Measurements from ENCODE around the gene GLRA2. TPM values are rescaled to one million over a fixed set of nuclear protein-coding genes. Genes with fewer than 3 reads are reported as not detected.
"Not testable (repeated sequence)": the region's sequence is repeated elsewhere in the genome, so short reads cannot be mapped to it uniquely, and the experiment has no call there.

GLRA2 gene
- total and polyA plus RNA-seq, 4 donors, result not detected

DNA sequence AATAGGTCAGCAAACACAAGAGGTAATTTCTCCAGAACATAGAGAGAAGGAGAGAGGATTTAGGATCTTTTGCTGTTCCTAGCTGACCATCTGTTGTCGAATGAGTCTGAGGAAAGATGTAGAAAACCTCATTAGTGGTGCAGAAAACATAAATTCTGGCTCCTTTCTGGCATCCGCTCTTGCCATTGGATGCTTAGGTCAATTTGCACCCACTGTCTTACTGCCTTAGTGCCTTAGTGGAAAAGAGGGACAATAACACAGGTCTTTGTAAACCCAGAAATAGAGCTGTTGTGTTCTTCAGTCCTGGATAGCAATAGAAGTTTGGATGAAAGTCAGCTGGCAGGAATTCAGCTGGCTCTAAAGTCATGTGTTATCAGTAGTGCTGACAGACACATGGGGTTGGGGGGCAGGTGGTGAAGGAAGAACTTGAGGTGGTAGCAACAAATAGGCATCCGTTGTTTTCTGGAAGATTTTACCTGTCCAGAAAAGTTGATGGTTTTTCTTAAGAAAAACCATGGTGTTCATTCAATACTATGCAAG is 78.2 kb downstream of the GLRA2 start:
- no peak for DNase-seq (ENCODE audit: low spot score)
- TF ChIP-seq, protein P1, sequence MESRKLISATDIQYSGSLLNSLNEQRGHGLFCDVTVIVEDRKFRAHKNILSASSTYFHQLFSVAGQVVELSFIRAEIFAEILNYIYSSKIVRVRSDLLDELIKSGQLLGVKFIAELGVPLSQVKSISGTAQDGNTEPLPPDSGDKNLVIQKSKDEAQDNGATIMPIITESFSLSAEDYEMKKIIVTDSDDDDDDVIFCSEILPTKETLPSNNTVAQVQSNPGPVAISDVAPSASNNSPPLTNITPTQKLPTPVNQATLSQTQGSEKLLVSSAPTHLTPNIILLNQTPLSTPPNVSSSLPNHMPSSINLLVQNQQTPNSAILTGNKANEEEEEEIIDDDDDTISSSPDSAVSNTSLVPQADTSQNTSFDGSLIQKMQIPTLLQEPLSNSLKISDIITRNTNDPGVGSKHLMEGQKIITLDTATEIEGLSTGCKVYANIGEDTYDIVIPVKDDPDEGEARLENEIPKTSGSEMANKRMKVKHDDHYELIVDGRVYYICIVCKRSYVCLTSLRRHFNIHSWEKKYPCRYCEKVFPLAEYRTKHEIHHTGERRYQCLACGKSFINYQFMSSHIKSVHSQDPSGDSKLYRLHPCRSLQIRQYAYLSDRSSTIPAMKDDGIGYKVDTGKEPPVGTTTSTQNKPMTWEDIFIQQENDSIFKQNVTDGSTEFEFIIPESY (IDR thresholded peaks at IDR 0.05), result no peak
- no peak for TF ChIP-seq HNF4A (conservative IDR thresholded peaks at IDR 0.05)
- TF ChIP-seq, protein P2, sequence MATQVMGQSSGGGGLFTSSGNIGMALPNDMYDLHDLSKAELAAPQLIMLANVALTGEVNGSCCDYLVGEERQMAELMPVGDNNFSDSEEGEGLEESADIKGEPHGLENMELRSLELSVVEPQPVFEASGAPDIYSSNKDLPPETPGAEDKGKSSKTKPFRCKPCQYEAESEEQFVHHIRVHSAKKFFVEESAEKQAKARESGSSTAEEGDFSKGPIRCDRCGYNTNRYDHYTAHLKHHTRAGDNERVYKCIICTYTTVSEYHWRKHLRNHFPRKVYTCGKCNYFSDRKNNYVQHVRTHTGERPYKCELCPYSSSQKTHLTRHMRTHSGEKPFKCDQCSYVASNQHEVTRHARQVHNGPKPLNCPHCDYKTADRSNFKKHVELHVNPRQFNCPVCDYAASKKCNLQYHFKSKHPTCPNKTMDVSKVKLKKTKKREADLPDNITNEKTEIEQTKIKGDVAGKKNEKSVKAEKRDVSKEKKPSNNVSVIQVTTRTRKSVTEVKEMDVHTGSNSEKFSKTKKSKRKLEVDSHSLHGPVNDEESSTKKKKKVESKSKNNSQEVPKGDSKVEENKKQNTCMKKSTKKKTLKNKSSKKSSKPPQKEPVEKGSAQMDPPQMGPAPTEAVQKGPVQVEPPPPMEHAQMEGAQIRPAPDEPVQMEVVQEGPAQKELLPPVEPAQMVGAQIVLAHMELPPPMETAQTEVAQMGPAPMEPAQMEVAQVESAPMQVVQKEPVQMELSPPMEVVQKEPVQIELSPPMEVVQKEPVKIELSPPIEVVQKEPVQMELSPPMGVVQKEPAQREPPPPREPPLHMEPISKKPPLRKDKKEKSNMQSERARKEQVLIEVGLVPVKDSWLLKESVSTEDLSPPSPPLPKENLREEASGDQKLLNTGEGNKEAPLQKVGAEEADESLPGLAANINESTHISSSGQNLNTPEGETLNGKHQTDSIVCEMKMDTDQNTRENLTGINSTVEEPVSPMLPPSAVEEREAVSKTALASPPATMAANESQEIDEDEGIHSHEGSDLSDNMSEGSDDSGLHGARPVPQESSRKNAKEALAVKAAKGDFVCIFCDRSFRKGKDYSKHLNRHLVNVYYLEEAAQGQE (IDR thresholded peaks at IDR 0.05), result no peak
- no peak for TF ChIP-seq EGR1 (IDR thresholded peaks at IDR 0.05; ENCODE audit: low read depth in 2 of 2)
- TF ChIP-seq JUND (IDR thresholded peaks at IDR 0.05), result no peak
- TF ChIP-seq, protein P3, sequence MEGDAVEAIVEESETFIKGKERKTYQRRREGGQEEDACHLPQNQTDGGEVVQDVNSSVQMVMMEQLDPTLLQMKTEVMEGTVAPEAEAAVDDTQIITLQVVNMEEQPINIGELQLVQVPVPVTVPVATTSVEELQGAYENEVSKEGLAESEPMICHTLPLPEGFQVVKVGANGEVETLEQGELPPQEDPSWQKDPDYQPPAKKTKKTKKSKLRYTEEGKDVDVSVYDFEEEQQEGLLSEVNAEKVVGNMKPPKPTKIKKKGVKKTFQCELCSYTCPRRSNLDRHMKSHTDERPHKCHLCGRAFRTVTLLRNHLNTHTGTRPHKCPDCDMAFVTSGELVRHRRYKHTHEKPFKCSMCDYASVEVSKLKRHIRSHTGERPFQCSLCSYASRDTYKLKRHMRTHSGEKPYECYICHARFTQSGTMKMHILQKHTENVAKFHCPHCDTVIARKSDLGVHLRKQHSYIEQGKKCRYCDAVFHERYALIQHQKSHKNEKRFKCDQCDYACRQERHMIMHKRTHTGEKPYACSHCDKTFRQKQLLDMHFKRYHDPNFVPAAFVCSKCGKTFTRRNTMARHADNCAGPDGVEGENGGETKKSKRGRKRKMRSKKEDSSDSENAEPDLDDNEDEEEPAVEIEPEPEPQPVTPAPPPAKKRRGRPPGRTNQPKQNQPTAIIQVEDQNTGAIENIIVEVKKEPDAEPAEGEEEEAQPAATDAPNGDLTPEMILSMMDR (IDR thresholded peaks at IDR 0.05; ENCODE audit: low read depth, low read length, missing input control), result no peak
- TF ChIP-seq, protein P4, sequence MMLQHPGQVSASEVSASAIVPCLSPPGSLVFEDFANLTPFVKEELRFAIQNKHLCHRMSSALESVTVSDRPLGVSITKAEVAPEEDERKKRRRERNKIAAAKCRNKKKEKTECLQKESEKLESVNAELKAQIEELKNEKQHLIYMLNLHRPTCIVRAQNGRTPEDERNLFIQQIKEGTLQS (IDR thresholded peaks at IDR 0.05), result no peak
- no peak for TF ChIP-seq FOXA2 (IDR thresholded peaks at IDR 0.05)
- TF ChIP-seq YY1 (IDR thresholded peaks at IDR 0.05), result no peak
- no peak for TF ChIP-seq RXRA (IDR thresholded peaks at IDR 0.05)
- no peak for TF ChIP-seq FOXA1 (IDR thresholded peaks at IDR 0.05)
- no peak for TF ChIP-seq RAD21 (IDR thresholded peaks at IDR 0.05)
- no peaks in the 10 kb centered on the region for H3K27me3 ChIP-seq (ENCODE audit: control insufficient read depth in 4 of 4, insufficient read depth in 4 of 4, low read length in 3 of 4)
- H3K9me3 ChIP-seq (ENCODE audit: control insufficient read depth in 4 of 4, low read length in 3 of 4), result no peaks in the 10 kb centered on the region
- no peak overlapping the region for H3K9ac ChIP-seq (ENCODE audit: low read depth in 1 of 2, low read length in 2 of 2)
- H3K4me1 ChIP-seq (ENCODE audit: control insufficient read depth in 4 of 4, insufficient read depth in 4 of 4, low read length in 3 of 4), result no peaks in the 10 kb centered on the region
- H3K36me3 ChIP-seq (ENCODE audit: control insufficient read depth in 4 of 4, insufficient read depth in 3 of 4, low read depth in 1 of 4, low read length in 3 of 4), result no peaks in the 10 kb centered on the region
- no peak overlapping the region for H3K27ac ChIP-seq (ENCODE audit: low read depth in 1 of 2, low read length in 2 of 2)
- H3K4me3 ChIP-seq (ENCODE audit: low read depth in 1 of 3, low read length in 3 of 3), result no peak overlapping the region
- WGBS, result 64% methylated on average over 3 of the region's 3 CpGs

DNA sequence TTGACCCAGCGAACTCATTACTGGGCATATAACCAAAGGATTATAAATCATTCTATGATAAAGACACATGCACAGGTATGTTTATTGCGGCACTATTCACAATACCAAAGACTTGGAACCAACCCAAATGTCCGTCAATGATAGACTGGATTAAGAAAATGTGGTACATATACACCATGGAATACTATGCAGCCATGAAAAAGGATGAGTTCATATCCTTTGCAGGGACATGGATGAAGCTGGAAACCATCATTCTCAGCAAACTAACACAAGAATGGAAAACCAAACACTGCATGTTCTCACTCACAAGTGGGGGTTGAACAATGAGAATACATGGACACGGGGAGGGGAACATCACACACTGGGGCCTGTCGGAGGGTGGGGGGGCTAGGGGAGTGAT is 83.1 kb downstream of the GLRA2 start:
- not testable (repeated sequence) for H3K9me3 ChIP-seq (ENCODE audit: control insufficient read depth in 4 of 4, low read length in 3 of 4); H3K9ac ChIP-seq (ENCODE audit: low read depth in 1 of 2, low read length in 2 of 2); DNase-seq (ENCODE audit: low spot score); H3K4me3 ChIP-seq (ENCODE audit: low read depth in 1 of 3, low read length in 3 of 3); H3K36me3 ChIP-seq (ENCODE audit: control insufficient read depth in 4 of 4, insufficient read depth in 3 of 4, low read depth in 1 of 4, low read length in 3 of 4); H3K4me1 ChIP-seq (ENCODE audit: control insufficient read depth in 4 of 4, insufficient read depth in 4 of 4, low read length in 3 of 4); H3K27ac ChIP-seq (ENCODE audit: low read depth in 1 of 2, low read length in 2 of 2); H3K27me3 ChIP-seq (ENCODE audit: control insufficient read depth in 4 of 4, insufficient read depth in 4 of 4, low read length in 3 of 4)
- 80% methylated on average over 5 of the region's 5 CpGs for WGBS
